Measurements from ENCODE around the gene GALNT14. TPM values are rescaled to one million over a fixed set of nuclear protein-coding genes. Genes with fewer than 3 reads are reported as not detected.

Gene GALNT14
- total and polyA plus RNA-seq, 10 of the 15 experiments (the other 5 are each of a cell fraction or from before 2014, with no cell fraction given), result 3.7 to 17.8 (median 6.0) TPM

- in situ Hi-C loops (cut with MboI) (no loop called here), intact Hi-C loops (cut with micrococcal nuclease; ENCODE audit: unreplicated experiment) (no loop called here)
- no peak for FAIRE-seq
- no peaks in the 10 kb centered on the region for H3K79me2 ChIP-seq (ENCODE audit: control insufficient read depth, insufficient read depth, low read length)
- no peak for ATAC-seq
- RAD21 ChIA-PET (ENCODE audit: unreplicated experiment), result interaction anchor here (0.7 kb wide), 1 partner anchor 1029 kb away, joined by 3 read pairs; no protein-coding TSS in a partner anchor
- no peak overlapping the region for H3K4me3 ChIP-seq
- SMC1A ChIA-PET (ENCODE audit: uncharacterized antibody, unreplicated experiment), result no interaction called here
- H3K27ac ChIP-seq (ENCODE audit: control insufficient read depth, insufficient read depth), result no peak overlapping the region
- no peak overlapping the region for H2AFZ ChIP-seq (ENCODE audit: control insufficient read depth, low read depth, low read length)
- TF ChIP-seq ZNF217 (IDR thresholded peaks at IDR 0.05) (no peak), IKZF1 (conservative IDR thresholded peaks at IDR 0.05) (no peak), EP300 (IDR thresholded peaks at IDR 0.05; ENCODE audit: borderline replicate concordance in 1 of 2, control insufficient read depth in 1 of 2, low read depth in 2 of 2, low read length in 2 of 2) (no peak), NKRF (conservative IDR thresholded peaks at IDR 0.05) (no peak), RELB (IDR thresholded peaks at IDR 0.05; ENCODE audit: low read depth) (no peak), SMAD5 (IDR thresholded peaks at IDR 0.05; ENCODE audit: low read depth) (no peak), GABPA (IDR thresholded peaks at IDR 0.05; ENCODE audit: low read depth) (no peak), MYC (IDR thresholded peaks at IDR 0.05; ENCODE audit: insufficient read depth, insufficient read length, insufficient replicate concordance, low read length, severe bottlenecking) (no peak), SP1 (IDR thresholded peaks at IDR 0.05; ENCODE audit: low read depth, low read length) (no peak)
- TF ChIP-seq, protein P1, sequence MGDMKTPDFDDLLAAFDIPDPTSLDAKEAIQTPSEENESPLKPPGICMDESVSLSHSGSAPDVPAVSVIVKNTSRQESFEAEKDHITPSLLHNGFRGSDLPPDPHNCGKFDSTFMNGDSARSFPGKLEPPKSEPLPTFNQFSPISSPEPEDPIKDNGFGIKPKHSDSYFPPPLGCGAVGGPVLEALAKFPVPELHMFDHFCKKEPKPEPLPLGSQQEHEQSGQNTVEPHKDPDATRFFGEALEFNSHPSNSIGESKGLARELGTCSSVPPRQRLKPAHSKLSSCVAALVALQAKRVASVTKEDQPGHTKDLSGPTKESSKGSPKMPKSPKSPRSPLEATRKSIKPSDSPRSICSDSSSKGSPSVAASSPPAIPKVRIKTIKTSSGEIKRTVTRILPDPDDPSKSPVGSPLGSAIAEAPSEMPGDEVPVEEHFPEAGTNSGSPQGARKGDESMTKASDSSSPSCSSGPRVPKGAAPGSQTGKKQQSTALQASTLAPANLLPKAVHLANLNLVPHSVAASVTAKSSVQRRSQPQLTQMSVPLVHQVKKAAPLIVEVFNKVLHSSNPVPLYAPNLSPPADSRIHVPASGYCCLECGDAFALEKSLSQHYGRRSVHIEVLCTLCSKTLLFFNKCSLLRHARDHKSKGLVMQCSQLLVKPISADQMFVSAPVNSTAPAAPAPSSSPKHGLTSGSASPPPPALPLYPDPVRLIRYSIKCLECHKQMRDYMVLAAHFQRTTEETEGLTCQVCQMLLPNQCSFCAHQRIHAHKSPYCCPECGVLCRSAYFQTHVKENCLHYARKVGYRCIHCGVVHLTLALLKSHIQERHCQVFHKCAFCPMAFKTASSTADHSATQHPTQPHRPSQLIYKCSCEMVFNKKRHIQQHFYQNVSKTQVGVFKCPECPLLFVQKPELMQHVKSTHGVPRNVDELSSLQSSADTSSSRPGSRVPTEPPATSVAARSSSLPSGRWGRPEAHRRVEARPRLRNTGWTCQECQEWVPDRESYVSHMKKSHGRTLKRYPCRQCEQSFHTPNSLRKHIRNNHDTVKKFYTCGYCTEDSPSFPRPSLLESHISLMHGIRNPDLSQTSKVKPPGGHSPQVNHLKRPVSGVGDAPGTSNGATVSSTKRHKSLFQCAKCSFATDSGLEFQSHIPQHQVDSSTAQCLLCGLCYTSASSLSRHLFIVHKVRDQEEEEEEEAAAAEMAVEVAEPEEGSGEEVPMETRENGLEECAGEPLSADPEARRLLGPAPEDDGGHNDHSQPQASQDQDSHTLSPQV (IDR thresholded peaks at IDR 0.05), result no peak
- TF ChIP-seq, protein P2, sequence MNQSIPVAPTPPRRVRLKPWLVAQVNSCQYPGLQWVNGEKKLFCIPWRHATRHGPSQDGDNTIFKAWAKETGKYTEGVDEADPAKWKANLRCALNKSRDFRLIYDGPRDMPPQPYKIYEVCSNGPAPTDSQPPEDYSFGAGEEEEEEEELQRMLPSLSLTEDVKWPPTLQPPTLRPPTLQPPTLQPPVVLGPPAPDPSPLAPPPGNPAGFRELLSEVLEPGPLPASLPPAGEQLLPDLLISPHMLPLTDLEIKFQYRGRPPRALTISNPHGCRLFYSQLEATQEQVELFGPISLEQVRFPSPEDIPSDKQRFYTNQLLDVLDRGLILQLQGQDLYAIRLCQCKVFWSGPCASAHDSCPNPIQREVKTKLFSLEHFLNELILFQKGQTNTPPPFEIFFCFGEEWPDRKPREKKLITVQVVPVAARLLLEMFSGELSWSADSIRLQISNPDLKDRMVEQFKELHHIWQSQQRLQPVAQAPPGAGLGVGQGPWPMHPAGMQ (IDR thresholded peaks at IDR 0.05; ENCODE audit: borderline replicate concordance), result no peak
- TF ChIP-seq, protein P3, sequence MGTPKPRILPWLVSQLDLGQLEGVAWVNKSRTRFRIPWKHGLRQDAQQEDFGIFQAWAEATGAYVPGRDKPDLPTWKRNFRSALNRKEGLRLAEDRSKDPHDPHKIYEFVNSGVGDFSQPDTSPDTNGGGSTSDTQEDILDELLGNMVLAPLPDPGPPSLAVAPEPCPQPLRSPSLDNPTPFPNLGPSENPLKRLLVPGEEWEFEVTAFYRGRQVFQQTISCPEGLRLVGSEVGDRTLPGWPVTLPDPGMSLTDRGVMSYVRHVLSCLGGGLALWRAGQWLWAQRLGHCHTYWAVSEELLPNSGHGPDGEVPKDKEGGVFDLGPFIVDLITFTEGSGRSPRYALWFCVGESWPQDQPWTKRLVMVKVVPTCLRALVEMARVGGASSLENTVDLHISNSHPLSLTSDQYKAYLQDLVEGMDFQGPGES (IDR thresholded peaks at IDR 0.05), result no peak
- H3K9me3 ChIP-seq (replicated peaks; ENCODE audit: control insufficient read depth, insufficient read depth, low read length), result no peaks in the 10 kb centered on the region
- CTCF ChIA-PET, result no interaction called here
- 43% methylated on average over 5 of the region's 5 CpGs for WGBS (ENCODE audit: insufficient coverage, insufficient replicate concordance, low lambda C conversion rate, missing lambda C conversion rate)
- H3K36me3 ChIP-seq (ENCODE audit: control insufficient read depth in 2 of 2, insufficient read depth in 2 of 2, low read length in 1 of 2), result no peaks in the 10 kb centered on the region
- no peaks in the 10 kb centered on the region for H4K20me1 ChIP-seq (ENCODE audit: control insufficient read depth, insufficient read depth)
- H3K4me1 ChIP-seq (ENCODE audit: control insufficient read depth, insufficient read depth, low read length), result no peaks in the 10 kb centered on the region
- no peak overlapping the region for H3K9ac ChIP-seq (ENCODE audit: control insufficient read depth, insufficient read depth, low read length)
- POLR2A ChIA-PET, result no interaction called here
- no peaks in the 10 kb centered on the region; a peak in 3 of 4 replicates for H3K27me3 ChIP-seq (replicated peaks in 1 of 2; ENCODE audit: control insufficient read depth in 2 of 2, insufficient read depth in 2 of 2, low read length in 1 of 2)
- BruUV-seq (replicated peaks), result no TSS peak
- no peak overlapping the region for H3K4me2 ChIP-seq (ENCODE audit: control insufficient read depth, insufficient read depth)
- DNase-seq (ENCODE audit: low read depth, low spot score), result no peak
Measured at GRCh38 chr2:30923623-30924022, 214.6 kb downstream of the GALNT14 start.
